Measurements from ENCODE around the gene PFN4.

The PFN4 gene

DNA sequence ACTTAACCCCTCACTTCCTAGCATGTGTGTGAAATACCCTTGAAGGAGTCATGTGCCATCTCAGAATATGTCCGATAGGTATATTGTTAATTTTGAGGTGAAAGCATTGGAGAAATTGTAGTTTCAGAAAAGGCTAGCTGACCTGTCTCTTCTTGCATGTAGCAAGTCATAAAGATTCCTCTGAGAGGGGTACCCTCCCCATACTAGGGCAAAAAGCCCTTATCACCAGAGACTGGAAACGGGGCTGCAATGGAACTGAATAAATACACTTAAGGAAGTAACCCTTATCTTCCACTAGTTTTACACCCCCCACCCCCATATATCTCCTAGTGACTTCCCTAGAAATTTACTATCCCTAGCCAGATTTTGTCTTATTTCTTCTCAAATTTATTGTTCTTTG is 45.3 kb downstream of the PFN4 start:
- no peak for DNase-seq (ENCODE audit: low spot score)

DNA sequence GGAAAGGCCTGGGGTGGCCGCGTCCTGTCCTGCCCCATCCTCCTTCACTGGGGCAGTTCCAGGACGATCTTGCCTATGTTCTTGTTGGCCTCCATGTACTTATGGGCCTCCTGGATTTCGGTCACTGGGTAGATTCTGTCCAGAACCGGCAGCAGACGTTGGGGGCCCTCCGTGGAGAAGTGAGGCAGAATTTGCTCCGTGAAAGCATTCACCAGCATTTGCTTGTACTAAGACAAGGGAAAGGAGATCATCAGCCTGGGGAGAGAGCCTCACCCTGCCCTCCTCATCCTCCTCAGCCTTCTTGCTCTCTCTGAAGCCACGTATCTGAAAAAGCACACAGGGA is 45.6 kb downstream of the PFN4 start:
- no peak for DNase-seq (ENCODE audit: low spot score)

DNA sequence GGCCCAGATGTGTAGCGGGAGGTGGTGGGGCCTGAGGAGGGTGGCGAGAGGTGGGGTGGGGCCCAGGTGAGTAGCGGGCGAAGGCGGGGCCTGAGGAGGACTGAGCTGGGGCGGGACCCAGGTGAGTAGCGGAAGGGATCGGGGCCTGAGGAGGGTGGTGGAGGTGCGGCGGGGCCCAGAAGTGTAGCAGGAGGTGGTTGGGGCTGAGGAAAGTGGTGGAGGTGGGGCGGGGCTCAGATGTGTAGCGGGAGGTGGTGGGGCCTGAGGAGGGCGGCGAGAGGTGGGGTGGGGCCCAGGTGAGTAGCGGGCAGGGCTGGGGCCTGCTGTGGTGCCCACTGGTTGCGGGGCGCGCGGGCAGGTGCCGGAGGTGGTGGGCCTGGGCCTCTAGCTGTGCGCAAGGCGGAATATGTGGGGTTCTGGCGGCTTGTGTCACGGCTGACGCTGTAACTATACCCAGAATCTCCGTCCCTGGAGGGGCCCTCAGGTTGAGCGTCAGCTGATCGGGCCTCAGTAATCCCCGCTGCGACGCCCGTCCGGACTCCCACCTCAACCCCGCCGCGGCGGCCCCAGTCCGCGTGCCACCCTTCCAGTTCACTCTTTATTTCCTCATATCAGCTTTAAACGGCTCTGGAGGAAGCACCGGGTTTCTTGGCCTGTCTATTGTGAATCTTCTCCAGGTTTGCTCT is 46.1 kb downstream of the PFN4 start:
- no peak for DNase-seq (ENCODE audit: low spot score)

DNA sequence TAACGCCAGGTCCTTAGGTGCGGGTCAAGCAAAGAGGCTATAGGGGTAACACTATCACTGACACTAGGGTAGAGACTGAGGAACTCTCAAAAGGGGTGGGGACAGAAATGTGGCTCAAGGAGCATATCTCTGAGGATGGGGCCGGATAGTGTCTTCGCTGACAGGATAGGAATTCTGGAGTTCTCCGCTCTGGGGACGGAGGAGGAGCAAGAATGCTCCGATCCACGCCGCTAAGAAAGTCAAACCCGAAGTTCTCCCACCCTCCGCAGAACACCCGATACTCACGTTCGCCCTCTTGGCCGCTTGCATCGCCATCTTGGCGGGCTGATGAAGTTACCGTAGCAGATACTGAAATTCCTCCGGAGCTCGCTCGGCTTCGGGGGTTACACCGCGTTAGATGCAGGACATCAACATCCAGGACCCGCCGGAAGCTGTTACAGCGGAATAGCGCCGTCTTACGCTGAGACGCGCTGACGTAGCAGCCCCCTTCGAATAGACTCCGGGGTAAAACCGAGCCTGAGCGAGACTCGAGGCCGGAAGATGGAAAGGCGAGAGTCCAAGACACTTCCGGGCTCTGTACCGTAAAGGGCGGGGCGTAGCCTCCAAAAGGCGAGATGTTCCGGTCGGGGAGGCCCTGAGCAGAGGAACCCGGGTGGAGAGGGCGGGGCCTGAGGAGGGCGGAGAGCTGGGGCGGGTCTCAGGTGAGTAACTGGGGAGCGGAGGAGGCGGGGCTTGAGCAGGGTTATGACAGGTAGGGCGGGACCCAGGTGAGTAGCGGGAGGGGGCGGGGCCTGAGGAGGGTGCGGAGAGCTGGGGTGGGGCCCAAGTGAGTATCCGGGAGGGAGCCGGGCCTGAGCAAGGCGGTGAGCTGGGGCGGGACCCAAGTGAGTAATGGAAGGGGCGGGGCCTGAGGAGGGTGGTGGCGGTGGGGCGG is 47.0 kb downstream of the PFN4 start, which contains the start of gene SF3B6:
Gene SF3B6, minus strand, starts transcription at position 412 of the 934 bp plus-strand sequence. Its CDS starts 97 bp downstream, at position 315.
- peak; percentile 99 for DNase-seq (ENCODE audit: low spot score)

DNA sequence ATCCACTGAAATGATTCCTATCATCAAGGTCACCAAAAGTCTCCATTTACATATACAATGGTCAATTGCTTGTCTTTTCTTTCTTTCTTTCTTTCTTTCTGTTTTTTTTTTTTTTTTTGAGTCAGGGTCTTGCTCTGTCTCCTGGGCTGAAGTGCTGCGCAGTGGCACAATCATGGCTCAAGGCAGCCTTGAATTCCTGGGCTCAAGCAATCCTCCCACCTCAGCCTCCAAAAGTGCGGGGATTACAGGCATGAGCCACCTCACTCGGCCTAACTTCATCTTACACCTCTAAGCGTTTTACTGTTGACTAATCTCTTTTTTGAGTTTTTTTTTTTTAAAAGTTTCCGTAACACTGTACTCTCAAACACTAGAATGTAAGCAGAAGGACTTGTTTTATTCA is 47.9 kb downstream of the PFN4 start:
- DNase-seq (ENCODE audit: low spot score): no peak

DNA sequence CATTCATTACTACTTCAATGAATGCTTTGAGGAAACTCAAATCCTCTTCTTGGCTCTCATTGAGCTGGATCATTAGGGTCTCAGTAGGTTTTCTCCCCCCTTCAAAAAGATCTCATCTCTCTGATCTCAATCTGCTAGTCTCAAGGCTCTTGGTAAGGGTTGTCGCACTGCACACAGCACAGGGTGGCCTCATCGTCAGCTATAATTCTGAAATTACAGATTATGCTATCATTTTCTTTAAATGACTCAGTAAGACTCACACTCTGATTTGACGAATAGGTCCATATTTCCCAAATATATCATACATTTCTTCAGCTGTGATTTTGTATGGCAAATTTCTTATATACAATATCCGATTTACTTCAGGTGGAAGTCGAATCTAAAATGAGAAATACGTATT is 49.3 kb downstream of the PFN4 start:
- DNase-seq (ENCODE audit: low spot score): no peak

DNA sequence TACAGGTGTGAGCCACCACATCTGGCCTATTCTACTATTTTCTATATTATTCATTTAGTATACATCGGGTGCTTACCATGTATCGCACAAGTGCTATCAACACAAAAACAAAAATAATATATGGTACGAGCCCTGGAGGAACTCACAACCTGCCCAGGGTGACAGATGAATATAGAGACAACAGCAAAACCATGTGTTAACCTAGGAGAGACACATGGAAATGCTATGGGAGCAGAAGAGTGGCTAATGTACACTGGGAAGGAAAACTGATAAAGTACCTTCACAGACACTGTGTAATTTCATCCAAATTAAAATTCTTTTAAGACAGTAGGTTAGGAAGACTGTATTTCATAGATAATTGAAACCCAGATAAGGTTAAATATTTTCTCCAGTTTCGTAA is 50.9 kb downstream of the PFN4 start:
- no peak for DNase-seq (ENCODE audit: low spot score)

DNA sequence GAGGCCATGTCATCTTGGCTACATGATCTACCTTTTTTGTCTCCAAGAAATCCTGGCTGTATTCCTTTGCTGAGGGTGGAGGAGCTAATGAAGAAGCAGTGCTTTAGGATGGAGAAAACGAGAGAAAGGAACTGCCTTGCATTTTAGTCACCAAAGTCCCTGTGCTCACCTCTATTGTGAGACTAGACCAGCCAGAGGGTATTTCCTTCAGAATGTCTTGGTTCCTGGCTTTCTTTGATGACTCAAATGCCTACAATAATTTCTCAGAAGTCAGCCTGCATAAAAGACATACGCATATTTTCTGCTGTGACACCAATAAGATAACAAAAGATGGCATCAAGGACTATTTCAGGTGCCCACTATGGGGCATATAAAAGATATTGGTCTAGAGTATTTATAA is 57.8 kb downstream of the PFN4 start:
- no peak for DNase-seq (ENCODE audit: low spot score)

All from hematopoietic multipotent progenitor cell treated with erythropoietin and hydrocortisone succinate and interleukin-3 and kit ligand, for 15 days (in vitro differentiated cells).